NOMO-1 treated with DMSO at 0.1 percent for 48 hours (cell line): Measurements from ENCODE around the gene PPP6C.
"Not testable (repeated sequence)": the region's sequence is repeated elsewhere in the genome, so short reads cannot be mapped to it uniquely, and the experiment has no call there.

Experiments used
- DNase-seq: peaks from one replicate; lab custom pipeline; 2025; ENCODE audit not compliant: unreplicated experiment; lab: John Stamatoyannopoulos, UW

The PPP6C gene

DNA sequence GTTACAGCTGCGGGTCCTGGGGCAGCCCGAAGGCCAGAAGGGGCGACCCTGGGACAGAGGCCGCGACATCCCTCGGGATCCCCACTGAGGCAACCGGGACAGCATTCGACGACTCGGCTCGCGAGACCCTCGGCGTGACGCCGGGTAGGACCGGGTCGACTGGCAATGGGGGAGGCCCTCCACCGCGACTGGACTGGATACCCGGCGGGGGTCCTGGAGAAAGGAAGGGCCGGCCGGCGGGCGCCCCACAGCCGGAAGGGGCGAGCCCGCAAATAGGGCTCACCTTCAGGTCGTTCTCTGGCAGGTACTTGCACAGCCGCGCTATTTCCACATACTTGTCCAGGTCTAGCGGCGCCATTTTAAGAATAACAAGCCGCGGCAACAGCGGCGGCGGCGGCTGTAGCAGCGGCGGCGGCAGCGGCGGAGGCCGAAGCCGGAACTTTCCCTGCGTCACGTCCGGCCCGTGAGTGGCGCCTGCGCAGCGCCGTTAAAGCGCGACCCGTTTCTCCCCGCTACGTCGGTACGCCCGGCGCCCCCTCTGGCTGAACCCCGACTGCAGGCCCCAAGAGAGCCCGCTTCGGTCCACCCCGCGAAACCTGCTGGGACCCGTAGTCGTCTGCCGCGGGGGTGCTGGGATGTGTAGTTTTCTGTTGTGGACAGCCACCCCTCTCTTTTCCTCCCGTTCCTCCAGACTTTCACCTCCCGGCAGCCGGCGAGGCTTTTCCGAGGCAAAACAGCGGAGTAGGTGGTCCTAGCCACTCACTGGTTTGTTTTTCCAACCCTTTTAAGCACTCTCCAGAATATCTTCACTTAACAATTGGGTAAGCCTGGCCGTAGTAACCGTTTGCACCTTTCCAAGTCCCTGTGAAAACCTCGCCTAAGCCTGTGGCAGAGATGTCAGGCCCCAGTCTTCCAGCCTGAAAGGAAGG, at the start of gene PPP6C:
PPP6C (minus strand) TSS at position 443 of the 929 bp plus-strand sequence; CDS start at position 358, 85 bp downstream.
- DNase-seq = peak; percentile 98

DNA sequence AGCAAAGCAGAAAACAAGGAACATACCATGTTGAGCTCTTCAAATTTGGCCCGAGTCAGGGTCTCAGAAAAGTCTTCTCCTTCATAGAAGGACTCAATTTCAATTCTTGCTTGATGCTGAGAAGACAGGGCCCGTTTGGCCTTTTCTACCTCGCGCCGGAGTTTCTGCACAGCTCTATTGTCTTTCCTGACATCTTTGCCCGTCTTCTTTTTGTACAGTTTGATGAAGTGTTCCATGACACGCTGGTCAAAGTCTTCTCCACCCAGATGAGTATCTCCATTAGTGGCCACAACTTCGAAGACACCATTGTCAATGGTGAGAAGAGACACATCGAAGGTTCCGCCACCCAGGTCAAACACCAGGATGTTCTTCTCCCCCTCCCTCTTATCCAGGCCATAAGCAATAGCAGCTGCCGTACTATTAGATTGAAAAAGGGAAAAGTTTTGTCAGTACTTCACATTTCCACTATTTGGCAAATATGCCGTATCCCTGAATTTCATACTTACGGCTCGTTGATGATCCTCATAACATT, 49.4 kb upstream of the PPP6C start:
- DNase-seq = no peak

DNA sequence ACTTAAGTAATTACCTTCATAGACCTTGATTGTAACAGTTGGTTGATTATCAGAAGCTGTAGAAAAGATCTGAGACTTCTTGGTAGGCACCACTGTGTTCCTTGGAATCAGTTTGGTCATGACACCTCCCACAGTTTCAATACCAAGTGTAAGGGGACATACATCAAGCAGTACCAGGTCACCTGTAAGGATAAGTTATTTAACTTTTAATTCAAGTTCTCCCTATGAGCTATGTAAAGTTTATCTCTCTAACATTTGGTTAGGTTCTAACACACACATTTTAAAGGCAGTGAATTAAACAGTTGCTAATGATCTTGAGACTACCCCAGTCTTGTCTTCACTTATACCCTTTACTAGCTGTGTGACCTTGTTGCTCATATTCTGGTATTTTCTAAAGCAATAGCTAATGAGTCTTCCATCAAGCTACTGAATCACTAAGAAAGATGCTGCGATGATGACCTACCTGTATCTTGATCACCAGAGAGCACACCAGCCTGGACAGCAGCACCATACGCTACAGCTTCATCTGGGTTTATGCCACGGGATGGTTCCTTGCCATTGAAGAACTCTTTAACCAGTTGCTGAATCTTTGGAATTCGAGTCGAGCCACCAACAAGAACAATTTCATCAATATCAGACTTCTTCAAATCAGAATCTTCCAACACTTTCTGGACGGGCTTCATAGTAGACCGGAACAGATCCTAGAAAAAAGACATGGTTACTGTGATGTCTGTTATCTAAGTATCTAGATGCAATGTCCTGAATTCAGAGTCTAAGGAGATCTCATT, 48.7 kb upstream of the PPP6C start:
- DNase-seq = no peak

DNA sequence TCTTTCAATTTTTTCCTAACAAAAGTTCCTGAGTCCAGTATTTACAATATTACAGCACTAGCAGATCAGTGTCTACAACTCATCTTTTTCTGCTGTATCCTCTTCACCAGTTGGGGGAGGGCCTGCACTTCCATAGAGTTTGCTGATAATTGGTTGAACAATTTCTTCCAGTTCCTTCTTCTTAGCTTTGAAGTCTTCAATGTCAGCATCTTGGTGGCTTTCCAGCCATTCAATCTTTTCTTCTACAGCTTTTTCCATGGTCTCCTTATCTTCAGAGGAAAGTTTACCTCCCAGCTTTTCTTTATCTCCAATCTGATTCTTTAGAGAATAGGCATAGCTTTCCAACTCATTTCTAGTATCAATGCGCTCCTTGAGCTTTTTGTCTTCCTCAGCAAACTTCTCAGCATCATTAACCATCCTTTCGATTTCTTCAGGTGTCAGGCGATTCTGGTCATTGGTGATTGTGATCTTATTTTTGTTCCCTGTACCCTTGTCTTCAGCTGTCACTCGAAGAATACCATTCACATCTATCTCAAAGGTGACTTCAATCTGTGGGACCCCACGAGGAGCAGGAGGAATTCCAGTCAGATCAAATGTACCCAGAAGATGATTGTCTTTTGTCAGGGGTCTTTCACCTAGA, 47.0 kb upstream of the PPP6C start:
- DNase-seq = not testable (repeated sequence)

DNA sequence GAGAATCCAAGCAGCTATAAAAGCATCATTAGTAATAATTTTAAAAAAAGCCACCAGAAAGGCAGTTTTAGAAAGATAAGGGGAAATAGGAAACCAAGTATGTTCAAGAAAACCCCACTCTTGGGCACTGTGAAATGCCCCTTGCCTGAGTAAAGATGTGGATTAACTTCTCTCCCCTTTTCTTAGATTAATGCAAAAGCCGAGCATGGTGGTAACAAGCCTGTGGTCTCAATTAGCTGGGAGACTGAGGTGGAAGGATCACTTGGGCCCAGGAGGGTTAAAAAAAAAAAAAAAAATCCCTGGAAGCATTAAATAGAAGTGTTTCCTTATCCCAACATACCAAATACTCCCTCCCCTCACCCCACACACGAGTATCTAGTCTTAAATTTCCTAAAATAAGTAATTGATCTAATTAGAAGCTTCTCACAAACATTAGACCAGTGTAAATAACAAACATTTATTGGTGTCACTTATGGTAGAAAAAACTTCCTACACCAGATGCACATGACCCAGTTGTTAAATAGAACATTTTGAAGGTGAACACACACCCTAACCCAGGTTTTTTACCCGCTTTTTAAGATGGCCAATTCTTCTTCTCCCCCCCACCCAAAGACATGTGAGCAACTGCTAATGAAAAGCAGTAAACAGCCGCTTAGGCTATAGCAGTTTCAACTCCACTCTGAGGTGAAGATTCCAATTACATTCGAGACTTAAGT, 46.4 kb upstream of the PPP6C start:
- no peak for DNase-seq

DNA sequence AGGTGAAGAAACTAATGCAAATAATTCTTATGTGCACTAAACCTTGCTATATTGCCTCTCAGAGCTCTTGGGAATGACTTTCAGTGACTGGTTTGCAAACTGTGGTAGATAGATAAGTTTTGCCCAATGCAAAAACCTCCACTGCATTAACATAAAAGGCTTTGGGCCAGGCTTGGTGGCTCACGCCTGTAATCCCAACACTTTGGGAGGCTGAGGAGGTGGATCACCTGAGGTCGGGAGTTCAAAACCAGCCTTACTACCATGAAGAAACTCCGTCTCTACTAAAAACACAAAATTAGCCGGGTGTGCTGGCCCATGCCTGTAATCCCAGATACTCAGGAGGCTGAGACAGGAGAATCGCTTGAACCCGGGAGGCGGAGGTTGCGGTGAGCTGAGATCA, 44.5 kb upstream of the PPP6C start:
- not testable (repeated sequence) for DNase-seq

DNA sequence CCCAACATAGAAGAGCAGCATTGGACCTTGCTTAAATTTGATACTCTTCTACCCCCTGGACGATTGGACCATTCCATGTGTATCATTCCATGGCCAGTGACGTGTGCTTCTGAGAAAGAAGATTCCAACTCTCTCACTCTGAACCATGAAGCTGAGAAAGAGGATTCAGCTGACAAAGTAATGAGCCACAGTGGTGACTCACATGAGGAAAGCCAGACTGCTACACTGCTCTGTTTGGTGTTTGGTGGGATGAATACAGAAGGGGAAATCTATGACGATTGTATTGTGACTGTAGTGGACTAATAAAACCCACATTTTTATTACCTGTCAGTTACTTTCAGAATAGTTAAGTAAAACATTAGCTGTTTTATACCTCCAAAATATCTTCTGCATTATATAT, 44.1 kb upstream of the PPP6C start:
- DNase-seq = no peak

DNA sequence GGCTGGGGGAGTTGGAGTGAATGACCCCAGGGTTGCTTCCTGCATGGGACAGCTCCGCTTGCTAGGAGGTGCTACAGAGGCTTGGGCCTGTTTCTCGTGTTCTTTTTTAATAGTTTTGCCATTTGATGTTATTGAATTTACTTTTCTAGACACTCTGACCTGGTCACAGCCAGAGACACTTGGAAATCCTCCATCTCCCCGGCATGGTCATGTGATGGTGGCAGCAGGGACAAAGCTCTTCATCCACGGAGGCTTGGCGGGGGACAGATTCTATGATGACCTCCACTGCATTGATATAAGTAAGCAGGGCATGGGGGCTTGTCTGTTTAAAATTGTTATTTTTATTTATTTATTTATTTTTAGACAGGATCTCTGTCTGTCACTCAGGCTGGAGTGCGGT, 38.2 kb upstream of the PPP6C start:
- DNase-seq = no peak

DNA sequence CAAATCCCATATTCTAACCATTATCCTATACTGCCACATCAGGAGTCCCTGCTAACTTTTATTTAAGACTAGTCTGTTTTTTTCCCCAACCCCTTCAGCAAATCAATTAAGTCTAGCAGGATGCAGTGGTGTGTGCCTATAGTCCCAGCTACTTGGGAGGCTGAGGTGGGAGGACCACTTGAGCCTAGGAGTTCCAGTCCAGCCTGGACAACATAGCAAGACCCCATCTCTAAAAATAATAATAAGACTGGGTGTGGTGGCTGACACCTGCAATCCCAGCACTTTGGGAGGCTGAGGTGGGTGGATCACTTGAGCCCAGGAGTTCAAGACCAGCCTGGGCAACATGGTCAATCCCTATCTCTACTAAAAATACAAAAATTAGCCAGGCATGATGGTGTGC, 35.3 kb upstream of the PPP6C start:
- DNase-seq = not testable (repeated sequence)

DNA sequence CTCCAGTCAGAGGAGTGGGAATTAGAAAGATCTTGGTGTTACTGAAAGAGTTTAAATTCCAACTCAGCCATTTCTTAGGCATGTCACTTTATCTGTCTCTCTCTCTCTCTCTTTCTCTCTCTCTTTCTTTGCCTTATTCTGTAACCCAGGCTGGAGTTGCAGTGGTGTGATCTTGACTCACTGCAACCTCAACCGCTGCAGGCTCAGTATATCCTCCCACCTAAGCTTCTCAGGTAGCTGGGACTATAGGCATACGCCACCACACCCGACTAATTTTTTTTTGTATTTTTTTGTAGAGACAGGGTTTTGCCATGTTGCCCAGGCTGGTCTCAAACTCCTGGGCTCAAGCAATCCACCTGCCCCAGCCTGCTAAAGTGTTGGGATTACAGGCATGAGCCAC, 29.0 kb upstream of the PPP6C start:
- no peak for DNase-seq

DNA sequence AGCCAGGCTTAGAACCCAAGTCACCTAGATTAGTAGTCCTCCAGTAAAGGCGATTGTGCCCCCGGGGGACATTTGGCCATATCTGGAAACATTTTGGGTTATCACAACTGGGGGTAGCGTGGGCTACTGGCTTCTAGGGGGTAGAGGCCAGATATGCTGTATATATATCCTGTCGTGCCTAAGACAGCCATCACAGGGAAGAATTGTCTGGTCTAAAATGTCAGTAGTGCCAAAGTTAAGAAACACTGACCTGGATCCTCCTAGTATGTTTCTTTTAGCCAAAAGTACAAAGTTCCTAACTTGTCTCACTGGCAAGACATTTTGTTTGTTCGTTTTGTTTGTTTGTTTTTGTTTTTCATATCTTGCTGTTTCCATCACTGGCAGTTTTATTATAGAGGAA, 24.6 kb upstream of the PPP6C start:
- DNase-seq = no peak

DNA sequence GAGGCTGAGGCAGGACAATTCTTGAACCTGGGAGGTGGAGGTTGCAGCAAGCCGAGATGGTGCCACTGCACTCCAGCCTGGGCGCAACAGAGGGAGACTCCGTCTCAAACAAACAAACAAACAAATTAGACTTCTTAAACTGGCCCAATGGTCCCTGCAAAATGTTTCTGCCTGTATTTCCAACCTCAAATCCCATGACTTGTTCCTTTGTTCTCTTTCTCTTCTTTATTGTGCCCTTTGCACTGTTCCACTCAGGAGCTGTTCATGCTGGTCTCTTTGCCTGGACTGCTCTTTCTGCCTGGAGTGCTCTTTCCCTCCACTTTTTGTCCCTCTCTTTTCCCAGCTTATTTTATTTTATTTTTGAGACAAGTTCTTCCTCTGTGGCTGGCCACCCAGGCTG, 14.9 kb upstream of the PPP6C start:
- DNase-seq = no peak

DNA sequence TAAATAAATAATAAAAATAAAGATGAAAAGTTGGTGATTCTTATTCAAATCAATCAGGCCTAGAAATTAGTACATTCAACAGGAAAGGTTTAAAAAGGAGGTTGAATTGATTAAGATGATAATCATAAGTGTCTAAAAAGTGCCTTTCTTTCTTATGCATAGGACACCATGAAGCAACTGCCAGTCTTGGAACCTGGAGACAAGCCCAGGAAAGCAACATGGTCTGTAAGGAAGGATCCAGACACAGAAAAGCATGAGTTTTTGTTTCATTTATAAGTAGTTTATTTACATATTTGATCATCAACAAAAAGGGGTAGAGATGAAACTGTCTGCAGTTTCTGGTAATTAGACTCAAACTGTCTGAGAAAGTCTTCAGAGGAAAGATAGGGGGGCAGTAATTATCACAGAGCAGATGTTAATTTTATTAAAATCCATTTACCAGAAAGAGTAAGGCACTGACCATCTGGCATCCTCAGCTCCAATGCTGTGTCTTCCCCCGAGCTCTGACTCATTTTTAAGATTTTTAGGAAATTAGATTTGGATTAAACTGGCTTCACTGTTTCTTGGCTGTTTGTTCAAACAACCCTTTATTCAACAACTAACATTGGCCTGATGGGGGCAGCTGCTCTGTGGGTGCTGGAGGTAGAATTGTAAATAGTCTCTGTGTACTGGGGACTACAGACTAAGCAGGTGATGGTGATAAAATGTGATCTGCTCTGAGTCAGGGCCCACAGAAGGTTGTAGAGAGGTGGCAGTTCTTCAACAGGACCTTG, 13.4 kb upstream of the PPP6C start:
- DNase-seq = no peak

DNA sequence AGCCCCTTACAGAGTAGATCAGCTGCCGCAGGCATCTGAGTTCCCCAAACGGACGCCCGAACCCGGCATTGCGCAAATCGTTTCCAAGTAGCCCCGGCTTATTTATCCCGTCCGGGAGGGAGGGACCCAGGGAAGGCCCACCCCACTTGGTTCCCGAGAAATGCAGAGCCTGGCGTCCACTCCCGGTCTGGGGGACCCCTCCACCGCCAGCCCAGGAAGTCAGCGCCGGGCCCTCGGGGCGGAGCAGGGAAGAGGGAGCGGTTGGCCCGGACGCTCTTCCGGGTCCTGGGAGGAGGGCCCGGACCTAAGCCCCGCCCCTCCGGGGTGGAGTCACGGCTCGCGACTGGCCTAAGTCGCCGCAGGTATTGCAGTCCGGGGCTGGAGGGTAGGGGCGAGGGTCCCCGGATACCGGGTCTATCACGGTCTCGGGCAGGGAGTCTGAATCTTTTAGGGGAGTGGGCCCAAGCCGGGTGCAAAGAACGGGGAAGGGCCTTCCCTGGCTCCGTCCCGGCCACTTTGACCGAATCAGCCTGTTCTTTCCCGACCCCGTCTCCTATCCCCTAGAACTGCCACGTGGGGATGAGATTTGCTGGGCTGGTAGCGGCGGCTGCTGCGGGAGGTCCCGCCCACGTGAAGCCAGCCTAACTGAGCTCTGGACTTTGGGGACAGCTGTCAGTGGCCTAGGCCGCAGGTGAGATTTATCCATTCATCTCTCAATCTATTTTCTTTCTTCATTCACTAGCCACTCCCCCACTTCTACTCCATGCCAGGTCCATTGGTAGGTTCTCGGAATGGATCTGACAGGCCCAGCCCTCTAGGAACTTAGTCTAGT, 10.8 kb upstream of the PPP6C start, which contains the start of gene RABEPK:
RABEPK (plus strand) TSS at position 327 of the 832 bp plus-strand sequence. CDS start 2,472 bp downstream, outside the sequence.
- peak; percentile 92 for DNase-seq

DNA sequence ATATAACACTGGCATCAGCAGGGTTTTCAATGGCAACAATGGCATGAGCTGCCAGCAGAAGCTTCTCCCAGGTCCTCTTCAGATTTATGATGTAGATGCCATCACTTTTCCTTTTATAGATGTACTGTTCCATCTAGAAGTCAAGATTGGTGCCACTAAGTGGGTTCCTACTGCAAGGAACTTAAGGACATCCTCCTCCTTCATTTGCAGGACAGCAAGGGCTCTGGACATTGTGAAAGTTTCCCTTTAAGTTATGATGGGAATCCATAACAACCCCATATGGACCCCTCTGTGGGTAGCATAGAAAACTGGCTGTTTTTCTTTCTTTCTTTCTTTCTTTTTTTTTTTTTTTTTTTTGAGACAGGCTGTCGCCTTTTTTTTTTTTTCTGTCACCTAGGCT, 6.0 kb upstream of the PPP6C start:
- DNase-seq = not testable (repeated sequence)

DNA sequence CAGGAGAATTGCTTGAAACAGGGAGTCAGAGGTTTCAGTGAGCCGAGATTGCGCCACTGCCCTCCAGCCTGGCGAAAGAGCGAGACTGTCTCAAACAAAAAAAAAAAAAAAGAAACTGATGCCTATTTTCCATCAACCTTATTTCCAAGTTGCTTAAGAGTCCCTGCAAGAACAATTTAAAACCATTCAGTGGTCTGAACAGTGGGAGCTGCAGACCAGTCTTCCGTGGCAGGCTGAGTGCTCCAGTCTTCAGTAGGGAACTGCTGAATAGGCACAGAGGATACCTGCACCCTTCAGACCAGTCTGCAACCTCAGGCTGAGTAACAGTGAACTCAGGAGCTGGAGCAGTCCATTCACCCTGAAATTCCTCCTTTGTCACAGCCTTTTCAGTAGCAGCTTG, 4.9 kb upstream of the PPP6C start:
- peak; percentile 18 for DNase-seq

DNA sequence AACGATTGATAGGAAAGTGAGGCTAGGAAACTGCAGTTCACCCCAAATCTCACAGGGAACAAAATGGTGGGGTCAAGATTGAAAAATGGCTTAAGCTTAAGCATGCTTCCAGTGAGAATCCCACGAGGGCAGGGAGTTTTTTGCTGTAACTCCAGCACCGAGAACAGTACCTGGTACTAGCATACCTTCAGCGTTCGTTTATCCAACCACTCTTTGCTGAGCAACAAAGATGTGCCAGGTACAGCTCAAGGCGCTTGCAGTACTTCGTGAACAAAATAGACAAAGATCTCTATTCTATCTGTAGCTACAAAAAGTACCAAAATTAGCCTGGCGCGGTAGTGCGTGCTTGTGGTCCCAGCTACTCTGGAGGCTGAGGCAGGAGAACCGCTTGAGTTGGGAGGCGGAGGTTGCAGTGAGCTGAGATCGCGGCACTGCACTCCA, 778 bp upstream of the PPP6C start:
- DNase-seq = peak; percentile 17

DNA sequence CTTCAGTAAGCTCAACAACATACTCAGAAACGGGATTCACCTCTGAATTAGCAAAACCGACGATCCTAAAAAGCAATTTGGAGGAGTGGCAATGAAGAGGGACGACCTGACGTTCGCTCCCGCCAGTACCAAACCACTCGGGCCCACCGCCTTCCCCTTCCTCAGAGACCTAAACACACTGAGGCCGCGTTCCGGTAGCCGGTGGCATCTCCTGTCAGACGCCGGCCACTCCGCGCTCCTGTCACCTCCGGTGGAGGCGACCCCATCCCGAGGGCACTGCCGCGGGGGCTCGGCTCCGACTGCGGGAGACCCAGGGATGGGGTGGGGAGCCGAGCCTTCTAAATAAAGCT, 617 bp downstream of the PPP6C start:
- peak; percentile 16 for DNase-seq

DNA sequence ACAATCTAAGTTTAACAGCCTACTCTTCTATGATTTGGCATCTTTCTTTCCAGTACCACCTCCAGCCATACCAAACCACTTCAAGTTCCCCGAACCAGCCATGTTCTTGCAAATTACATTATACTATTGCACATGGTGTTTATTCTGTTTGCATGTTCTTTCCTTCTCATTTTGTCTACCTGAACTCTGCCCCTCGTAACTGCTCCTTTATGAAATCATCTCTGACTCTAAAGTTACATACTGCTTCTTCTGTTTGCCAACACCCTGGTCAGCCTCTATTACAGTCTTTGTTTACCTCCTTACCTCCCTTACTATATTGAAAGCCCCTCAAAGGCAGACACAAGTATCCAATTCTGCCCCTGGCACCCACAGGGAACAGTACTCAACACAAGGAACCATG, 6.0 kb downstream of the PPP6C start:
- no peak for DNase-seq
